ENCODE results near the gene ZNF362. TPM values are rescaled to one million over a fixed set of nuclear protein-coding genes. Genes with fewer than 3 reads are reported as not detected.

Gene ZNF362
- total and polyA plus RNA-seq, 2 experiments from 2014 or later: 11.0 to 12.9 TPM

DNA sequence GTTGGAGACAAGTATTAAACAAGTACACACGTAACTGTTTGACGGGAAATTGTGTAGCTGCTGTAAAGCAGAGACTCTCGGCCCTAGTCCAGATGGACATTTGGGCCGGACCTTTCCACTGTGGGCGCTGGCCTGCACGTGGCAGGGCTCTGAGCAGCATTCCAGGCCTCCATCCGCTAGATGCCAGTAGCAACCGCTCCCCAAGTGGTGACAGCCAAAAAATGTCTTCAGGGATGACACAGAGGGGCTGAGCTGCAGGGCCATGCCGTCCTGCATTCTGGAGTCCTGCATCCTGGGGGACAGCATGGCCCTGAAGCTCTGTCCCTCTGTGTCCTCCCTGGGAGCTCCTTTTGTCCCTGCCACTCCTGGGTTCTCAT is 39.8 kb downstream of the ZNF362 start:
- Mint-ChIP-seq H3K4me3 (no peak overlapping the region), H3K27ac (no peak overlapping the region), H3K9me3 (no peaks in the 10 kb centered on the region; the same call in 2 of the 3 replicates), H3K27me3 (ENCODE audit: insufficient read depth, low read depth, poor library complexity) (peaks cover 2% of the 10 kb centered on the region), H3K36me3 (ENCODE audit: low read depth) (peaks cover 49% of the 10 kb centered on the region), H3K4me1 (peaks cover 15% of the 10 kb centered on the region)
- Histone ChIP-seq H3K4me3 (no peak overlapping the region), H2AFZ (no peak overlapping the region), H3K9me2 (ENCODE audit: insufficient read depth) (no peaks in the 10 kb centered on the region), H3K27me3 (ENCODE audit: insufficient read depth) (no peaks in the 10 kb centered on the region), H3K27ac (ENCODE audit: low read depth) (no peak overlapping the region), H3F3A (replicated peaks; ENCODE audit: low read depth) (no peaks in the 10 kb centered on the region), H3K36me3 (ENCODE audit: insufficient read depth) (no peaks in the 10 kb centered on the region; the same call in 1 of the 2 replicates), H3K79me2 (replicated peaks; ENCODE audit: insufficient read depth) (0 out of 2 replicates have a peak, but pooled peaks cover 3% of the 10 kb centered on the region), H3K4me2 (no peak overlapping the region), H3K4me1 (ENCODE audit: insufficient read depth) (peaks cover 9% of the 10 kb centered on the region; the same call in 1 of the 2 replicates), H4K20me1 (replicated peaks; ENCODE audit: insufficient read depth) (no peaks in the 10 kb centered on the region; the same call in 1 of the 2 replicates)
- ATAC-seq (no peak), DNase-seq (ENCODE audit: low spot score) (no peak)
- TF ChIP-seq, protein P1, sequence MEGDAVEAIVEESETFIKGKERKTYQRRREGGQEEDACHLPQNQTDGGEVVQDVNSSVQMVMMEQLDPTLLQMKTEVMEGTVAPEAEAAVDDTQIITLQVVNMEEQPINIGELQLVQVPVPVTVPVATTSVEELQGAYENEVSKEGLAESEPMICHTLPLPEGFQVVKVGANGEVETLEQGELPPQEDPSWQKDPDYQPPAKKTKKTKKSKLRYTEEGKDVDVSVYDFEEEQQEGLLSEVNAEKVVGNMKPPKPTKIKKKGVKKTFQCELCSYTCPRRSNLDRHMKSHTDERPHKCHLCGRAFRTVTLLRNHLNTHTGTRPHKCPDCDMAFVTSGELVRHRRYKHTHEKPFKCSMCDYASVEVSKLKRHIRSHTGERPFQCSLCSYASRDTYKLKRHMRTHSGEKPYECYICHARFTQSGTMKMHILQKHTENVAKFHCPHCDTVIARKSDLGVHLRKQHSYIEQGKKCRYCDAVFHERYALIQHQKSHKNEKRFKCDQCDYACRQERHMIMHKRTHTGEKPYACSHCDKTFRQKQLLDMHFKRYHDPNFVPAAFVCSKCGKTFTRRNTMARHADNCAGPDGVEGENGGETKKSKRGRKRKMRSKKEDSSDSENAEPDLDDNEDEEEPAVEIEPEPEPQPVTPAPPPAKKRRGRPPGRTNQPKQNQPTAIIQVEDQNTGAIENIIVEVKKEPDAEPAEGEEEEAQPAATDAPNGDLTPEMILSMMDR (conservative IDR thresholded peaks at IDR 0.05; ENCODE audit: low read depth in 2 of 2): no peak
- no peak for TF ChIP-seq JUNB (IDR thresholded peaks at IDR 0.05; ENCODE audit: unreplicated experiment)
- no peak for TF ChIP-seq ZNF331 (CRISPR knock-in tag; IDR thresholded peaks at IDR 0.05; ENCODE audit: low read depth)
- no peak for TF ChIP-seq EZH2 (IDR thresholded peaks at IDR 0.05; ENCODE audit: low read depth, unreplicated experiment)
- TF ChIP-seq CREB1 (CRISPR knock-in tag; IDR thresholded peaks at IDR 0.05; ENCODE audit: low read depth): no peak

GRCh38 chr1:33296824-33297223 is 40.5 kb downstream of the ZNF362 start:
- no peak overlapping the region for H3K4me3 Mint-ChIP-seq
- H3K79me2 ChIP-seq (replicated peaks; ENCODE audit: insufficient read depth): 0 out of 2 replicates have a peak, but pooled peaks cover 3% of the 10 kb centered on the region
- no peak overlapping the region for H2AFZ ChIP-seq
- no peaks in the 10 kb centered on the region; the same call in 1 of the 2 replicates for H4K20me1 ChIP-seq (replicated peaks; ENCODE audit: insufficient read depth)
- H3K27me3 Mint-ChIP-seq (ENCODE audit: insufficient read depth, low read depth, poor library complexity): peaks cover 2% of the 10 kb centered on the region
- no peak overlapping the region for H3K4me3 ChIP-seq
- H3K36me3 ChIP-seq (ENCODE audit: insufficient read depth): no peaks in the 10 kb centered on the region; the same call in 1 of the 2 replicates
- H3F3A ChIP-seq (replicated peaks; ENCODE audit: low read depth): no peaks in the 10 kb centered on the region
- H3K27ac ChIP-seq (ENCODE audit: low read depth): no peak overlapping the region
- peaks cover 15% of the 10 kb centered on the region for H3K4me1 Mint-ChIP-seq
- H3K9me2 ChIP-seq (ENCODE audit: insufficient read depth): peaks cover under 1% of the 10 kb centered on the region; the same call in 1 of the 2 replicates
- peaks cover 3% of the 10 kb centered on the region; the same call in 1 of the 3 replicates for H3K9me3 Mint-ChIP-seq
- H3K36me3 Mint-ChIP-seq (ENCODE audit: low read depth): peaks cover 54% of the 10 kb centered on the region
- H3K4me2 ChIP-seq: no peak overlapping the region
- peaks cover 9% of the 10 kb centered on the region; the same call in 1 of the 2 replicates for H3K4me1 ChIP-seq (ENCODE audit: insufficient read depth)
- no peaks in the 10 kb centered on the region for H3K27me3 ChIP-seq (ENCODE audit: insufficient read depth)
- H3K27ac Mint-ChIP-seq: no peak overlapping the region
- ATAC-seq (no peak), DNase-seq (ENCODE audit: low spot score) (no peak)
- TF ChIP-seq POLR2AphosphoS5 (IDR thresholded peaks at IDR 0.05; ENCODE audit: low read depth) (no peak), STAT1 (IDR thresholded peaks at IDR 0.05; ENCODE audit: unreplicated experiment) (no peak), CREB1 (CRISPR knock-in tag; IDR thresholded peaks at IDR 0.05; ENCODE audit: low read depth) (no peak), EZH2 (IDR thresholded peaks at IDR 0.05; ENCODE audit: low read depth, unreplicated experiment) (no peak), ZNF331 (CRISPR knock-in tag; IDR thresholded peaks at IDR 0.05; ENCODE audit: low read depth) (no peak), EZH2phosphoT487 (IDR thresholded peaks at IDR 0.05; ENCODE audit: unreplicated experiment) (no peak), JUNB (IDR thresholded peaks at IDR 0.05; ENCODE audit: unreplicated experiment) (no peak), ZNF114 (CRISPR knock-in tag; IDR thresholded peaks at IDR 0.05) (no peak)
- TF ChIP-seq, protein P1 (conservative IDR thresholded peaks at IDR 0.05; ENCODE audit: low read depth in 2 of 2): no peak
- TF ChIP-seq, protein P2, sequence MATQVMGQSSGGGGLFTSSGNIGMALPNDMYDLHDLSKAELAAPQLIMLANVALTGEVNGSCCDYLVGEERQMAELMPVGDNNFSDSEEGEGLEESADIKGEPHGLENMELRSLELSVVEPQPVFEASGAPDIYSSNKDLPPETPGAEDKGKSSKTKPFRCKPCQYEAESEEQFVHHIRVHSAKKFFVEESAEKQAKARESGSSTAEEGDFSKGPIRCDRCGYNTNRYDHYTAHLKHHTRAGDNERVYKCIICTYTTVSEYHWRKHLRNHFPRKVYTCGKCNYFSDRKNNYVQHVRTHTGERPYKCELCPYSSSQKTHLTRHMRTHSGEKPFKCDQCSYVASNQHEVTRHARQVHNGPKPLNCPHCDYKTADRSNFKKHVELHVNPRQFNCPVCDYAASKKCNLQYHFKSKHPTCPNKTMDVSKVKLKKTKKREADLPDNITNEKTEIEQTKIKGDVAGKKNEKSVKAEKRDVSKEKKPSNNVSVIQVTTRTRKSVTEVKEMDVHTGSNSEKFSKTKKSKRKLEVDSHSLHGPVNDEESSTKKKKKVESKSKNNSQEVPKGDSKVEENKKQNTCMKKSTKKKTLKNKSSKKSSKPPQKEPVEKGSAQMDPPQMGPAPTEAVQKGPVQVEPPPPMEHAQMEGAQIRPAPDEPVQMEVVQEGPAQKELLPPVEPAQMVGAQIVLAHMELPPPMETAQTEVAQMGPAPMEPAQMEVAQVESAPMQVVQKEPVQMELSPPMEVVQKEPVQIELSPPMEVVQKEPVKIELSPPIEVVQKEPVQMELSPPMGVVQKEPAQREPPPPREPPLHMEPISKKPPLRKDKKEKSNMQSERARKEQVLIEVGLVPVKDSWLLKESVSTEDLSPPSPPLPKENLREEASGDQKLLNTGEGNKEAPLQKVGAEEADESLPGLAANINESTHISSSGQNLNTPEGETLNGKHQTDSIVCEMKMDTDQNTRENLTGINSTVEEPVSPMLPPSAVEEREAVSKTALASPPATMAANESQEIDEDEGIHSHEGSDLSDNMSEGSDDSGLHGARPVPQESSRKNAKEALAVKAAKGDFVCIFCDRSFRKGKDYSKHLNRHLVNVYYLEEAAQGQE (IDR thresholded peaks at IDR 0.05; ENCODE audit: unreplicated experiment): no peak
- TF ChIP-seq, protein P3, sequence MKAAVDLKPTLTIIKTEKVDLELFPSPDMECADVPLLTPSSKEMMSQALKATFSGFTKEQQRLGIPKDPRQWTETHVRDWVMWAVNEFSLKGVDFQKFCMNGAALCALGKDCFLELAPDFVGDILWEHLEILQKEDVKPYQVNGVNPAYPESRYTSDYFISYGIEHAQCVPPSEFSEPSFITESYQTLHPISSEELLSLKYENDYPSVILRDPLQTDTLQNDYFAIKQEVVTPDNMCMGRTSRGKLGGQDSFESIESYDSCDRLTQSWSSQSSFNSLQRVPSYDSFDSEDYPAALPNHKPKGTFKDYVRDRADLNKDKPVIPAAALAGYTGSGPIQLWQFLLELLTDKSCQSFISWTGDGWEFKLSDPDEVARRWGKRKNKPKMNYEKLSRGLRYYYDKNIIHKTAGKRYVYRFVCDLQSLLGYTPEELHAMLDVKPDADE (IDR thresholded peaks at IDR 0.05): no peak
